ENCODE results near the gene RALGAPA2. TPM values are rescaled to one million over a fixed set of nuclear protein-coding genes. Genes with fewer than 3 reads are reported as not detected.

Gene RALGAPA2
- total RNA-seq, 4 donors from 2014 or later = 20.5 to 42.9 (median 29.6) TPM

GRCh38 chr20:20491784-20492264 is 220.6 kb downstream of the RALGAPA2 start:
- H3K9me3 ChIP-seq = no peaks in the 10 kb centered on the region
- no peak for DNase-seq (ENCODE audit: low spot score in 2 of 2)
- no peaks in the 10 kb centered on the region for H3K27me3 ChIP-seq
- TF ChIP-seq, protein P1, sequence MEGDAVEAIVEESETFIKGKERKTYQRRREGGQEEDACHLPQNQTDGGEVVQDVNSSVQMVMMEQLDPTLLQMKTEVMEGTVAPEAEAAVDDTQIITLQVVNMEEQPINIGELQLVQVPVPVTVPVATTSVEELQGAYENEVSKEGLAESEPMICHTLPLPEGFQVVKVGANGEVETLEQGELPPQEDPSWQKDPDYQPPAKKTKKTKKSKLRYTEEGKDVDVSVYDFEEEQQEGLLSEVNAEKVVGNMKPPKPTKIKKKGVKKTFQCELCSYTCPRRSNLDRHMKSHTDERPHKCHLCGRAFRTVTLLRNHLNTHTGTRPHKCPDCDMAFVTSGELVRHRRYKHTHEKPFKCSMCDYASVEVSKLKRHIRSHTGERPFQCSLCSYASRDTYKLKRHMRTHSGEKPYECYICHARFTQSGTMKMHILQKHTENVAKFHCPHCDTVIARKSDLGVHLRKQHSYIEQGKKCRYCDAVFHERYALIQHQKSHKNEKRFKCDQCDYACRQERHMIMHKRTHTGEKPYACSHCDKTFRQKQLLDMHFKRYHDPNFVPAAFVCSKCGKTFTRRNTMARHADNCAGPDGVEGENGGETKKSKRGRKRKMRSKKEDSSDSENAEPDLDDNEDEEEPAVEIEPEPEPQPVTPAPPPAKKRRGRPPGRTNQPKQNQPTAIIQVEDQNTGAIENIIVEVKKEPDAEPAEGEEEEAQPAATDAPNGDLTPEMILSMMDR (IDR thresholded peaks at IDR 0.05) = no peak
- TF ChIP-seq EP300 (IDR thresholded peaks at IDR 0.05) (no peak), POLR2A (IDR thresholded peaks at IDR 0.05) (no peak)
- H3K4me1 ChIP-seq = peaks cover 0 to 45% (median 6%) of the 10 kb centered on the region in 4 donors
- H3K36me3 ChIP-seq = peaks cover 0 to 6% (median 0%) of the 10 kb centered on the region in 3 donors
- WGBS, 2 donors = 59 to 68% methylated on average over 5 of the region's 5 CpGs
- H3K27ac ChIP-seq = peak overlapping the region; percentile 43 to 82 (median 60)
- no peak overlapping the region for H3K4me3 ChIP-seq

- TF ChIP-seq, protein P1 (IDR thresholded peaks at IDR 0.05) = no peak
- TF ChIP-seq EP300 (IDR thresholded peaks at IDR 0.05) (no peak), POLR2A (IDR thresholded peaks at IDR 0.05) (no peak)
- Histone ChIP-seq H3K4me3 (no peak overlapping the region), H3K9me3 (no peaks in the 10 kb centered on the region), H3K4me1 (peaks cover 0 to 45% (median 6%) of the 10 kb centered on the region in 4 donors), H3K27ac (peak overlapping the region in 3 of 4 donors; percentile 30 to 82 (median 57)), H3K36me3 (peaks cover 0 to 6% (median 0%) of the 10 kb centered on the region in 3 donors), H3K27me3 (no peaks in the 10 kb centered on the region)
- WGBS, 2 donors = 73 to 76% methylated on average over 5 of the region's 5 CpGs
- no peak for DNase-seq (ENCODE audit: low spot score in 2 of 2)
Measured at GRCh38 chr20:20491110-20491783, 221.2 kb downstream of the RALGAPA2 start.

DNA sequence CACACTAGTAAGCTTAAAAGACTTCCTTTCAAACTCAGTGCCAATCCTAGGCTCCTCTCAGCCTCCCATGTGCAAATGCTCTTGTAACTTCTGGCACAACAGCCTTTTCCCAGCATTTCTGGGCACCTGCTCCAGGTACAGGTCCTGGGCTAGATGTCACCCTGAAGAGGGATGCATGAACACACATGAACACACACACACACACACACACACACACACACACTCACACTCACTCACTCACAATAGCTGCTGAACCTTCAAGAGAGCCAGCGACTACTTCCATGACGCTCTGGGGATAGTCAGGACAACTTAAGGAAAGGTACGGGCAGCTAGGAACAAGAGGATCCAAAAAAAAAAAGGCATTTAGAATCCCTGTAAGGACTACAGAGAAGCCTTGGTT is 221.8 kb downstream of the RALGAPA2 start:
- no peaks in the 10 kb centered on the region for H3K9me3 ChIP-seq
- no peak for TF ChIP-seq EP300 (IDR thresholded peaks at IDR 0.05)
- TF ChIP-seq, protein P1 (IDR thresholded peaks at IDR 0.05) = no peak
- TF ChIP-seq POLR2A (IDR thresholded peaks at IDR 0.05) = no peak
- H3K36me3 ChIP-seq = peaks cover 0 to 6% (median 0%) of the 10 kb centered on the region in 3 donors

GRCh38 chr20:20489648-20490341 is 222.6 kb downstream of the RALGAPA2 start:
- Histone ChIP-seq H3K36me3 (peaks cover 0 to 6% (median 0%) of the 10 kb centered on the region in 3 donors), H3K27me3 (no peaks in the 10 kb centered on the region), H3K4me1 (peaks cover 0 to 45% (median 6%) of the 10 kb centered on the region in 4 donors), H3K9me3 (no peaks in the 10 kb centered on the region), H3K4me3 (no peak overlapping the region), H3K27ac (peak overlapping the region in 2 of 4 donors; percentile 57 to 82)
- no peak for TF ChIP-seq EP300 (IDR thresholded peaks at IDR 0.05)
- no peak for TF ChIP-seq POLR2A (IDR thresholded peaks at IDR 0.05)
- TF ChIP-seq, protein P1 (IDR thresholded peaks at IDR 0.05) = no peak
- 54 to 56% methylated on average over 6 of the region's 6 CpGs for WGBS, 2 donors
- no peak for DNase-seq (ENCODE audit: low spot score in 2 of 2)

More for the DNA sequence above, 221.8 kb downstream of the RALGAPA2 start:
- WGBS, 2 donors = 94 to 96% methylated on average over 3 of the region's 3 CpGs
- peak overlapping the region in 3 of 4 donors; percentile 30 to 82 (median 57) for H3K27ac ChIP-seq
- no peak overlapping the region for H3K4me3 ChIP-seq
- no peaks in the 10 kb centered on the region for H3K27me3 ChIP-seq
- no peak for DNase-seq (ENCODE audit: low spot score in 2 of 2)
- peaks cover 0 to 45% (median 6%) of the 10 kb centered on the region in 4 donors for H3K4me1 ChIP-seq

GRCh38 chr20:20489054-20489453 is 223.4 kb downstream of the RALGAPA2 start:
- Histone ChIP-seq H3K27me3 (no peaks in the 10 kb centered on the region), H3K4me3 (no peak overlapping the region), H3K36me3 (peaks cover 0 to 6% (median 0%) of the 10 kb centered on the region in 3 donors), H3K27ac (peak overlapping the region in 2 of 4 donors; percentile 57 to 82), H3K4me1 (peaks cover 0 to 41% (median 6%) of the 10 kb centered on the region in 4 donors), H3K9me3 (no peaks in the 10 kb centered on the region)
- WGBS, 2 donors = 48 to 57% methylated on average over 5 of the region's 5 CpGs
- no peak for DNase-seq (ENCODE audit: low spot score in 2 of 2)
- no peak for TF ChIP-seq EP300 (IDR thresholded peaks at IDR 0.05)
- TF ChIP-seq POLR2A (IDR thresholded peaks at IDR 0.05) = no peak
- TF ChIP-seq, protein P1 (IDR thresholded peaks at IDR 0.05) = no peak

Measured in tibial nerve (tissue), 4 donors.